GM13976 (cell line): ENCODE results near the gene HTR3E.

Source experiments
- DNase-seq: peaks from one replicate; pipeline ENCODE4 v3.0.0; 2012; ENCODE audit warnings: low spot score
- CTCF ChIP-seq: IDR thresholded peaks from 2 replicates; pipeline ENCODE4 v1.5.1; 2012; ENCODE audit warnings: borderline replicate concordance, mild to moderate bottlenecking; ENCODE audit not compliant: insufficient read depth; ENCODE audit errors: extremely low read depth, missing control alignments, control extremely low read depth
- in situ Hi-C: fragments of 300-500 bp; cut with MboI; formaldehyde crosslinking; loops from one replicate; pipeline ENCODE4 v1.12.0; 2022; ENCODE audit warnings: low sequenced_read_pairs, mixed read lengths, inconsistent platforms; ENCODE audit not compliant: unreplicated experiment

HTR3E gene

GRCh38 chr3:184129012-184129411 is 32.1 kb downstream of the HTR3E start:
- peak; percentile 64 for TF ChIP-seq CTCF
- DNase-seq = peak; percentile 49
- in situ Hi-C loops = no loop called here

GRCh38 chr3:184132945-184133344 is 36.1 kb downstream of the HTR3E start:
- DNase-seq = no peak
- no peak for TF ChIP-seq CTCF
- in situ Hi-C loops = no loop called here

GRCh38 chr3:184133840-184134745 is 37.2 kb downstream of the HTR3E start:
- in situ Hi-C loops = no loop called here
- DNase-seq = peak; percentile 67
- no peak for TF ChIP-seq CTCF

DNA sequence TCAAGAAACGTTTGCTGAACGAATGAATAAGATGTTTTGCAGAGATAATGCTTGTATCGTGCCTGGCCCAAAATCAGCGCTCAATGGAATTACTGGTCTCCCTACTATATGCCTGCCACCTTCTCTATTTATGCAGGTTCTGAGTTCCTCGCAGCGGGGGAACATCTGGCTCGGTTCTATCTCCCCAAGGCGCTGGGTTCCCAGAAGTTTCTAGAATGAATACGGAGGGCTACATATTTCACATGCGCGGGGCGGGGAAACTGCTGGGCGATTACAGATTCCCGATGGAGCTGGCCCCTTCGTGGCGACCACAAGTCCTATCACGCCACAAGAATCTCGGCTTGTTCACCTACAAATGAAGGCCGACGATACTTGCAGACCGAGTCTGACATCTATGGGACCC is 37.9 kb downstream of the HTR3E start:
- TF ChIP-seq CTCF = no peak
- peak; percentile 37 for DNase-seq
- in situ Hi-C loops = no loop called here

GRCh38 chr3:184135149-184135910 is 38.5 kb downstream of the HTR3E start, which contains the start of gene EIF2B5:
Gene EIF2B5 (plus strand): TSS chr3:184135358. CDS start chr3:184135386, 28 bp downstream.
- TF ChIP-seq CTCF = no peak
- peak; percentile 92 for DNase-seq
- in situ Hi-C loops = no loop called here

DNA sequence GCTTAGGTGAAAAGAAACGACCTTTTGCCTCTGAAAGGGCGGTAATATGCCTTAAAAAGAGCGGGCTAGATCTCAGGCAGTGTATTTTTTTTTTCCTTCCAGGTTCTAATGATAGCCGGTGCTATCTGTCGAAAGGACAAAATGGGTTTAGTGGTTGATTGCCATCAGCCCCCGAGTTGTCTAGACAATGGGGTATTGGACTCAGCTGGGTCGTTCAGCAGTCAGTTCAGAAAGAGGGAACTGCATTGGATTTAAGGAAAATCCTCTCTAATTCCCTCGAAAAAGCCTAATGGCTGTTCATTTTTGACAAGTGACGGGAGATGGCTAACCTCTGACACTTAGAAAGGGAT is 39.0 kb downstream of the HTR3E start:
- no peak for DNase-seq
- no peak for TF ChIP-seq CTCF
- in situ Hi-C loops = no loop called here
